Measurements from ENCODE around the gene ESD.

DNA sequence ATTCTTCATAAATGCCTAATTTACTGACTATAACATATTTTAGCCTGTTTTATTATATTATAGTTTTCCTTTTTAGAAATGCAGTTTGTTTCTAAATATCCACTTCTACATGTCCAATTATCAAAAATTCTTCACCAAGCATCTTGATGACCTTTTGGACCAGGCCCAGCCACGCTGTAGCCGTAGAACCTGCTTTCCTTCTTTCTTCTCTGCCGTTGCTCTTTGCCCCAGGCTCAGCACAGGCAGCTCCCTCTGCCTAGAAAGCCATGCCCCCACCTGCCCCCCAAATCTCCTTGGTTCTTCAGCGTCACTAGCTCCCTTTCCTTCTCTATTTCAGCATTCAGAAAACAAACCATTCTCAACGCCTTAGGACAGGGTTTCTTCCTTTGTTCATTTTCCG is 65.4 kb downstream of the ESD start:
- no peak for TF ChIP-seq POLR2A (IDR thresholded peaks at IDR 0.05; ENCODE audit: low read length)
- TF ChIP-seq GATA1 (IDR thresholded peaks at IDR 0.05; ENCODE audit: low read depth, low read length): no peak

Measured in erythroblast (primary cell).